ENCODE data around the gene DOC2A. TPM values are rescaled to one million over a fixed set of nuclear protein-coding genes. Genes with fewer than 3 reads are reported as not detected.

DOC2A gene
- total RNA-seq, 1 donor from 2014 or later = not detected

DNA sequence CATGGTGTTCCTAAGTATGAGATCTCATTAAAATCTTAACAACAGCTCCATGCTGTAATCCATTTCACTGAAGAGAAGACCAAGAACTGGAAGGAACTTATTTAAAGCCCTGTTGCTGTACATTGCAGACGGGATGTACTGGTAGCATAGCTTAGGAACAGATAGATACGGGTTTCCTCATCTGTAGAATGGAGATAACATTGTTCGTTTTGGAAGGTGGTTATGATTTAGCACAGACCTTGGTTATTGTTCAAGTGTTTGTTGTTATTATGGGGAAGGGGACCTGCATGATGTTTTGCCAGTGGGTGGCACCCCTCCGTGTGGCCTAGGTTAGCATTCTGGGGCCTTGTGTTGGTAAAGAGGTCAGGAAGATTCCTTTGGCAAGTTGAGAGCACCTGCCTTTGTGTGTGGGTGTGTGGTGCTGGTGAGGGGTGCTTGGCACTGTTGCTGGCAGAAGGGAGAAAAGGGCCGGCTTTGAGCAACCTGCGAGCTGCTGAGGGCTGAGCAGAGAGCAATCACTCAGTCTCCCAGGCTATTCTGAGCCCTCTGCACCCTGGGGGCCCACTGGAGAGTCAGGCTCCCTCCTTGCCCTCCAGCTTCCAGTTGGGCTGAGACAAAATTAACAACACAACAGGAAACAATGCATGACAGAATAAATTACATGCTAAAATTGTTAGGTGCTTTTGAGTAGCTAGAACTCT is 34.9 kb downstream of the DOC2A start:
- Histone ChIP-seq H3K36me3 (ENCODE audit: control insufficient read depth, insufficient read depth, low read length) (peaks cover 22% of the 10 kb centered on the region), H3K27me3 (ENCODE audit: control insufficient read depth, insufficient read depth, low read length) (no peaks in the 10 kb centered on the region), H3K4me3 (ENCODE audit: low read depth, low read length) (no peak overlapping the region)
- DNase-seq (ENCODE audit: low read depth) = no peak
- FAIRE-seq = no peak
- TF ChIP-seq, protein P1, sequence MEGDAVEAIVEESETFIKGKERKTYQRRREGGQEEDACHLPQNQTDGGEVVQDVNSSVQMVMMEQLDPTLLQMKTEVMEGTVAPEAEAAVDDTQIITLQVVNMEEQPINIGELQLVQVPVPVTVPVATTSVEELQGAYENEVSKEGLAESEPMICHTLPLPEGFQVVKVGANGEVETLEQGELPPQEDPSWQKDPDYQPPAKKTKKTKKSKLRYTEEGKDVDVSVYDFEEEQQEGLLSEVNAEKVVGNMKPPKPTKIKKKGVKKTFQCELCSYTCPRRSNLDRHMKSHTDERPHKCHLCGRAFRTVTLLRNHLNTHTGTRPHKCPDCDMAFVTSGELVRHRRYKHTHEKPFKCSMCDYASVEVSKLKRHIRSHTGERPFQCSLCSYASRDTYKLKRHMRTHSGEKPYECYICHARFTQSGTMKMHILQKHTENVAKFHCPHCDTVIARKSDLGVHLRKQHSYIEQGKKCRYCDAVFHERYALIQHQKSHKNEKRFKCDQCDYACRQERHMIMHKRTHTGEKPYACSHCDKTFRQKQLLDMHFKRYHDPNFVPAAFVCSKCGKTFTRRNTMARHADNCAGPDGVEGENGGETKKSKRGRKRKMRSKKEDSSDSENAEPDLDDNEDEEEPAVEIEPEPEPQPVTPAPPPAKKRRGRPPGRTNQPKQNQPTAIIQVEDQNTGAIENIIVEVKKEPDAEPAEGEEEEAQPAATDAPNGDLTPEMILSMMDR (IDR thresholded peaks at IDR 0.05; ENCODE audit: insufficient read depth, low read length, severe bottlenecking) = no peak

- TF ChIP-seq, protein P1 (IDR thresholded peaks at IDR 0.05; ENCODE audit: insufficient read depth, low read length, severe bottlenecking) = no peak
- Histone ChIP-seq H3K27me3 (ENCODE audit: control insufficient read depth, insufficient read depth, low read length) (no peaks in the 10 kb centered on the region), H3K36me3 (ENCODE audit: control insufficient read depth, insufficient read depth, low read length) (peaks cover 21% of the 10 kb centered on the region), H3K4me3 (ENCODE audit: low read depth, low read length) (peak overlapping the region; percentile 96)
- DNase-seq (ENCODE audit: low read depth) (no peak), FAIRE-seq (no peak)
These were observed 35.7 kb downstream of the DOC2A start for GRCh38 chr16:29975134-29975538.

DNA sequence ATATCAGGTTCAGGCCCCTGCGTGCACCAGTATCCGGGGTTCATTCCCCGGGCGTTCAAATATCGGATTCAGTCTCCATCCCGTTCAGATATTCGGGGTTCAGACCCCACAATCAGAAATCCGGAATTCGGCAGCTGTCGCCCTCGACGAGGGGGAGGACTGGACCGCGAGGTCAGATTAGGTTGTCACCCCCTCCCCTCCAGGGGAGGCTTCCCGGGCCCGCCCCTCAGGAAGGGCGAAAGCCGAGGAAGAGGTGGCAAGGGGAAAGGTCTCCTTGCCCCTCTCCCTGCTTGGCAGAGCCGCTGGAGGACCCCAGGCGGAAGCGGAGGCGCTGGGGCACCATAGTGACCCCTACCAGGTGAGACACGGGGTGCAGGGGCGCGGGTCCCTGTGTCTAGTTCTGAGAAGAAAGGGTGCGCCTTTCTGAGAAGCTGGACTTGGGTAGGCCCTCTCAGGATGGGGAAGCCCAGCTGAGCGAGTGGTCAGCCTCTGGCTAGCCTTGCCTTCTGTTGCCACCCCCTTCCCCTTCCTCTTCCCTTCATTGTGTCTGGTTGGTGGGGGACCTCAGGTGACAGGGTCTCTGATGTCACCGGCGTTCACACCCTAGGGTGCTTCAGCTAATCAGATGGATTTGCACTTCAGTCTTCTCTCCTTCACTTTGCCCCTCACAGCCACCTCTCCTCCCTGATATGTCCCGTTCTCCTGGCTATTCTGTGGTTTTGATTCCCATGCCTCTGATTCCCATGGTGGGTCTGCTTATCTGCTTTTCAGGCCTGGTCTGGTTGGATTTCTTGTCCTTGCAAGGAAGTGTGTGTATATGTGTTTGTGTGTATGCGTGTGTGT is 36.3 kb downstream of the DOC2A start:
- Histone ChIP-seq H3K27me3 (ENCODE audit: control insufficient read depth, insufficient read depth, low read length) (no peaks in the 10 kb centered on the region), H3K4me3 (ENCODE audit: low read depth, low read length) (peak overlapping the region; percentile 96), H3K36me3 (ENCODE audit: control insufficient read depth, insufficient read depth, low read length) (peaks cover 18% of the 10 kb centered on the region)
- TF ChIP-seq, protein P1 (IDR thresholded peaks at IDR 0.05; ENCODE audit: insufficient read depth, low read length, severe bottlenecking) = no peak
- DNase-seq (ENCODE audit: low read depth) = no peak
- FAIRE-seq = no peak

GRCh38 chr16:29973384-29974246 is 37.2 kb downstream of the DOC2A start, which contains the start of gene TAOK2:
TSS of gene TAOK2 (plus strand) at chr16:29973868. CDS start at chr16:29977773, 3,905 bp downstream.
- no peaks in the 10 kb centered on the region for H3K27me3 ChIP-seq (ENCODE audit: control insufficient read depth, insufficient read depth, low read length)
- peak within 1 kb of the TSS; percentile 96 for H3K4me3 ChIP-seq (ENCODE audit: low read depth, low read length)
- peak; percentile 94 for DNase-seq (ENCODE audit: low read depth)
- peaks cover 14% of the 10 kb centered on the region for H3K36me3 ChIP-seq (ENCODE audit: control insufficient read depth, insufficient read depth, low read length)
- no peak for FAIRE-seq
- TF ChIP-seq, protein P1 (IDR thresholded peaks at IDR 0.05; ENCODE audit: insufficient read depth, low read length, severe bottlenecking) = no peak

- FAIRE-seq (no peak), DNase-seq (ENCODE audit: low read depth) (no peak)
- TF ChIP-seq, protein P1 (IDR thresholded peaks at IDR 0.05; ENCODE audit: insufficient read depth, low read length, severe bottlenecking) = no peak
- Histone ChIP-seq H3K36me3 (ENCODE audit: control insufficient read depth, insufficient read depth, low read length) (peaks cover 12% of the 10 kb centered on the region), H3K27me3 (ENCODE audit: control insufficient read depth, insufficient read depth, low read length) (no peaks in the 10 kb centered on the region), H3K4me3 (ENCODE audit: low read depth, low read length) (peak overlapping the region; percentile 96)
These were observed 37.8 kb downstream of the DOC2A start for GRCh38 chr16:29972992-29973383.
